Glomerular visceral epithelial cell (primary cell): ENCODE results near the gene TNPO3.

Experiments
- DNase-seq: peaks from one replicate; pipeline ENCODE4 v3.0.0-alpha.2; 2016; ENCODE audit errors: extremely low spot score

TNPO3 gene

DNA sequence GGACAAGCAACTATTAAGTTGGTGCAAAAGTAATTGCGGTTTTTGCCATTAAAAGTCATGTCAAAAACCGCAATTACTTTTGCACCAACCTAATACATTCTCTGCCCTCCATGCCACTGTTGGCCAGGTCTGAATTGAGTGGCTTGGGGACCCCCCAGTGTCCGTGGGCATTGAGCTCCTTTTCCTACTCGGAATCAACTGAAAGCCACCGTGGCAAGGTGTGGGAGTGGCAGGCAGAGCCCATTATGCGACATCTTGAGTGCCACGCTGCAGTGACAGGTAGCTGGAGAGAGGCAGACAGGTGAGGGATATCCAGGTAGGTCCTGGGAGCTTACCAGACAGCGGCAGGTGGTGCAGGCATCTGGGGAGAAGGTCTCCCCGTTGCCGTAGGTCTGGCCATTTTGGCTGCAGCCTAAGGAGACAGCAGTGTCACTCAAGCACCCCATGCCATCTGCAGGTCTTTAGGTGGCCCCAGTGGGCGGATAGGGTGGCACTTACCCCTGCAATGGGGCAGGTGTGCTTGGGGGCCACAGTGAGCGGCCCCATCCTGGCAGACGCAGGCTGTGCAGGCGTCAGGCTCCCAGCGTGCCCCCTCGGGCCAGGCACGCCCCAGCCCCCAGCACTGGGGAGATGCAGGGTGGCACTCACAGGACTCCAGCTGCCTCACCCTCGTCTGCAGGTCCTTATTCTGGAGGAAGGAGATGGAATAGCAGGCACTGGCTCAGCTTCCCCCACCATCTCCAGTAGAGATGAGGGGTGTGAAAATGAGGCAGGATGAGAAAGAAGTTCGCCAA lies 147.9 kb downstream of the TNPO3 start:
- DNase-seq = no peak

DNA sequence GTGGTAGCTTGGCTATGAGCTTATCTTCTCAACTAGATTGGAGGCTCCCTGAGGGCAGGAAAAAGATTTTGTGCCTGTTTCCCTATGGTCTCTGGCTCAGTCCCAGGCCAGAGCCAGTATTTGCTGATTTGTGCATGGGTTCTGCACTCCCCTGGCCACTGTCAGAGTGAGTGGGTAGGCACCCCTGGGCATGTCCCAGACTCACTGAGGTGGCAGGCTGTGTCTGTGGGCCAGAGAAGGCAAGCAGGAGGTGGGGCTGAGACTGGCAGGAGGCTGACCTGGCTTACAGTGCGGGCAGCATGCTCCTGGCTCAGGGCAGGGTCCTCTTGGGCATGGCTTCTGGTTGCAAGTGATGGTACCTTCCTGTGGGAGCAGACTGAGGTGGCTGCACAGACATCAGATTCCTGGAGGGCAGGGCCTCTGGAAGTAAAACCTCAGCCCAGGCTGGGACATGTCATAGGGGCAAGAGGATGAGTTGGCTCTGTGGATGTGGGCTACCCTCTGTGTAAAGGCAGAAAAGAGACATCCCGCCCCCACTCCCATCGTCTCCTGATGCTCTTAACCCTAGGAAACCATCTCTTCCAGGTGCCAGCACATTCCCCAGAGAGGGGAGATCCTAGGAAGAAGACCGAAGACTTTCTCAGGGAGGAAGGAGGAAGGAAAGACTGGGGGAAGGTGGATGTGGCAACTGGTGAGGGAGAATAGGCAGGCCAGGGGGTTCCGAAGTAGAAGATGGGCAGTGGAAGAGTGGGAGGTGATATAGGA lies 148.7 kb downstream of the TNPO3 start:
- DNase-seq = no peak

DNA sequence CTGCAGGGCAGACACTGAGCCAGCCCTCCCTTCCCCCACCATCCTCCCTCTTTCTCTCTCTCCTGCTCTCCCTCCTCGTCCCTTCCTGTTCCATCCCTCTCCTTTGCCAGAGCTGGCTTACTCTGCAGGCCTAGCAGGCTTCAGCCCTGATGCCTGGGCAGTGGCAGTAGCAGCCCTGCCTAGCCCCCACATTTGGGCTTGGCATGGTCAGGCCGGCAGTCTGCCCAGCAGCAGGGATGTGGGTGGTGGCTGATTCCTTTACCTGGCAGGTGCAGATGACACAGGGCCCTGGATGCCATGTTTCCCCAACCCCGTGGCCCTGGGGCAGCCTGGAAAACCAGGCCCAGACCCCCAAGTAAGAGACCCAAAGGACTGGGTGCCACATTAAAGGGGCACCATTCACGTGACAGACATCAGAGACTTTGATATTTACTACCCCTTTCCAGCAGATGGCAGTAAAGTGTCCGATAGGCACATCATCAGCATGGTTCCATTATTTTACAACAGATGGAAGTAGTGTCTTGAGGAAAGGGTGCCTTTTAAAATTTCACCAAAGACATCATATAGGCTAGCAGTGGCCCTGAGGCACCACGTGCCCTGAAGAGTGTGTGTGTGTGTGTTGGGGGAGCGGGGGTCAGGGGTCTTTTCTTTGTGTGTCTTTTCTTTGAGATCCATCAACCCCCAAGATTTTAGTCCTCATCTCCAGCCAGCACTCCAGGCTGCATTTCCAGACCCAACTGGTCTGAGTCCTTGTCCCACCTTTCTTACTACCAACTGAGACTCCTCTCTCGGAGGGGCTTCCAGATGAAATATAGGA lies 150.3 kb downstream of the TNPO3 start:
- peak; percentile 51 for DNase-seq
